K562 (cell line): ENCODE results near the gene GDF11. TPM values are rescaled to one million over a fixed set of nuclear protein-coding genes. Genes with fewer than 3 reads are reported as not detected.

Experiments used
- BRD4 ChIP-seq: fragments of 200-600 bp; sonication (generic); IDR thresholded peaks from 2 replicates; pipeline ENCODE4 v1.6.1; 2017; ENCODE audit warnings: inconsistent platforms
- DACH1 ChIP-seq: fragments of 450-650 bp; IDR thresholded peaks from 2 replicates; pipeline ENCODE4 v1.6.1; 2018; ENCODE audit not compliant: partially characterized antibody
- ESRRA ChIP-seq: fragments of 450-650 bp; IDR thresholded peaks from 2 replicates; pipeline ENCODE4 v1.6.1; 2014; ENCODE audit warnings: low read depth, mild to moderate bottlenecking, moderate library complexity, borderline replicate concordance
- MTA1 ChIP-seq: fragments of 450-650 bp; IDR thresholded peaks from 2 replicates; pipeline ENCODE4 v1.6.1; 2017; ENCODE audit warnings: borderline replicate concordance
- RFX7 ChIP-seq: fragments of 250-450 bp; sonication (Bioruptor Pico); IDR thresholded peaks from 2 replicates; pipeline ENCODE4 v1.5.1; 2021; ENCODE audit warnings: mild to moderate bottlenecking
- SMARCA5 ChIP-seq: fragments of 450-650 bp; IDR thresholded peaks from 2 replicates; pipeline ENCODE4 v1.6.1; 2016
- SNAPC5 ChIP-seq: fragments of 250-450 bp; sonication (Bioruptor Pico); IDR thresholded peaks from 2 replicates; pipeline ENCODE4 v1.8.0; 2021; ENCODE audit warnings: moderate library complexity, mild to moderate bottlenecking, inconsistent platforms
- USF1 ChIP-seq: sonication (generic); formaldehyde crosslinking; IDR thresholded peaks from 2 replicates; pipeline ENCODE4 v1.9.0; 2022; ENCODE audit warnings: mild to moderate bottlenecking, missing genetic modification reagents
- ZFPM2 ChIP-seq: fragments of 250-450 bp; sonication (Bioruptor Pico); IDR thresholded peaks from 2 replicates; pipeline ENCODE4 v1.5.1; 2022; ENCODE audit warnings: mild to moderate bottlenecking
- ZKSCAN8 ChIP-seq: fragments of 200-800 bp; sonication (Bioruptor generic); IDR thresholded peaks from 2 replicates; pipeline ENCODE4 v1.6.1; 2016; ENCODE audit warnings: missing genetic modification characterization, missing compliant biosample characterization
- ZNF174 ChIP-seq: fragments of 250-450 bp; sonication (Bioruptor Pico); IDR thresholded peaks from 2 replicates; pipeline ENCODE4 v1.4.0; 2020; ENCODE audit warnings: mild to moderate bottlenecking
- ZNF197 ChIP-seq: fragments of 200-800 bp; sonication (Bioruptor generic); IDR thresholded peaks from 2 replicates; pipeline ENCODE4 v1.6.1; 2016; ENCODE audit warnings: low read depth, missing genetic modification characterization, missing compliant biosample characterization
- ZNF586 ChIP-seq: fragments of 450-650 bp; formaldehyde crosslinking; conservative IDR thresholded peaks from 2 replicates; pipeline ENCODE4 v1.4.0; 2020; ENCODE audit warnings: mild to moderate bottlenecking, moderate library complexity
- ZNF609 ChIP-seq: sonication (generic); formaldehyde crosslinking; IDR thresholded peaks from 2 replicates; pipeline ENCODE4 v1.8.1; 2023; ENCODE audit warnings: missing genetic modification reagents, mild to moderate bottlenecking, borderline replicate concordance
- ZNF778 ChIP-seq: fragments of 450-650 bp; formaldehyde crosslinking; IDR thresholded peaks from 2 replicates; pipeline ENCODE4 v1.4.0; 2020; ENCODE audit warnings: mild to moderate bottlenecking, moderate library complexity
- polyA plus RNA-seq, 8 experiments: library from polyadenylated mRNA; depleted of rRNA in 4 of 8; stranded (reverse) in 5 of 8; unstranded in 3 of 8; fragments of >200 nt; fragmentation: Nextera tagmentation in 2 of 8; fragmentation: Illumina TruSeq in 1 of 8; extraction: Ambion mirVana in 2 of 8; extraction: Trizol in 1 of 8; gene quantifications; 2 replicates each; pipeline versions ENCODE4 v1.2.1 to v1.2.3, GENCODE V29; 2011 to 2014; ENCODE audit warnings: inconsistent platforms in 1 of 8, missing spikeins in 1 of 8
- total RNA-seq, 7 experiments: library from RNA; depleted of rRNA in 6 of 7; stranded (reverse); fragments of >200 nt in 6 of 7; fragmentation: Illumina TruSeq in 2 of 7; extraction: Trizol in 2 of 7; gene quantifications; 2 replicates each; pipeline versions ENCODE4 v1.2.1 to v1.2.3, GENCODE V29; 2011 to 2021; ENCODE audit warnings: low replicate concordance in 1 of 7
- TF ChIP-seq, protein P1 (sequence below): fragments of 450-650 bp; formaldehyde crosslinking; IDR thresholded peaks from 2 replicates; pipeline ENCODE4 v1.4.0; 2020; ENCODE audit warnings: mild to moderate bottlenecking, moderate library complexity
- TF ChIP-seq, protein P2 (sequence below): fragments of 450-650 bp; IDR thresholded peaks from 2 replicates; pipeline ENCODE4 v1.6.1; 2018; ENCODE audit not compliant: partially characterized antibody

The GDF11 gene
- total and polyA plus RNA-seq, 9 of the 15 experiments (the other 6 are each of a cell fraction or from before 2014, with no cell fraction given), result 1.4 to 15.7 (median 4.8) TPM

DNA sequence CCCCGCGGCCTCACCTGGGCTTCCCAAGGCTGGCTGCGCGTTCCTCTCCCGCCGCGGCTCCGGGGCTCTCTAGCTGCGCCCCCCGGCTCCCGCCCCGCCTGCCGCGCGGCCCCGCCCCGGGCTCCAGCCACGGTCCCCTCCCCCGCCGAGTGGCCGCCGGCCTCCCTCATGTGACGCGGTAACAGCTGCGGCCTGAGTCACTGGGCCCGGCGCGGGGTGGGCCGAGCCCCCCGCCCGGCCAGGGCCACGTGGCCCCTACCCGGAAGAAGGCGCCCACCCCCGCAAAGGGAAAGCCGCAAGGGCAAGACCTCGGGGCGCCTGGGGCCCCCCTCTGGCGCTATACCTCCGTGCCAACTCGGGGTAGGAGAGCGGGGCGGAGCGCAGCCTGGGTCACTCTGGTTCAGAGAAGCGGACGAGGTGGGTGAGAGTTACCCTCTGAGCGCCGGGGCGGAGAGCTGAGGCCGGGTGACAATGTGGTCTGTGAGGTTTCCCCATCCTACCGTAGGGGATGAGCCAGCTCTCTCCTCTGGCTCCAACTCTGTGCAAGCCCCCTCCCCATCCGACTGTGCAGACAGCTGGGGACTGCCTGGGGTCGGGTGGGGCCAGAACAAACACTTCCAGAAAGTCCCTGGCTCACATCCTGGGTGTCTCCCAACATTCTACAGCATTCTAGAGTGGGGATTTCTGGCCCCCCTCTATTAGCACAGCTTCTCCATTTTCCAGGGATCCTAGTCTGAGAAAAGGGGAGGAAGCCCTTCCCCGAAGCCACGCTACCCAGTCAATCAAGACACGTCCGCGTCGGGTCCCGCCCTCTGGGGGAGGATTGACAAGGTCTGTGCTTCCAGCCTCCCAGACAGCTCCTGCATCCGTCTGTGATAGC is 13.7 kb upstream of the GDF11 start, which contains the start of gene CD63 (continued):
- TF ChIP-seq ZNF609 (CRISPR knock-in tag), result no peak
- no peak for TF ChIP-seq ZNF197 (CRISPR knock-in tag)
- TF ChIP-seq DACH1, result peak; percentile 95
- TF ChIP-seq SNAPC5 (CRISPR knock-in tag), result no peak
- no peak for TF ChIP-seq ZFPM2 (CRISPR knock-in tag)
- TF ChIP-seq RFX7 (CRISPR knock-in tag), result no peak
- no peak for TF ChIP-seq ZNF174 (CRISPR knock-in tag)
- TF ChIP-seq ZNF586 (CRISPR knock-in tag), result no peak
- TF ChIP-seq ESRRA, result peak; percentile 78
- no peak; the same call in 1 of the 2 replicates for TF ChIP-seq MTA1
- TF ChIP-seq SMARCA5, result peak; percentile 16; the same call in 1 of the 2 replicates
- no peak for TF ChIP-seq ZNF778 (CRISPR knock-in tag)
- TF ChIP-seq USF1, result peak; percentile 90
- TF ChIP-seq, protein P1, sequence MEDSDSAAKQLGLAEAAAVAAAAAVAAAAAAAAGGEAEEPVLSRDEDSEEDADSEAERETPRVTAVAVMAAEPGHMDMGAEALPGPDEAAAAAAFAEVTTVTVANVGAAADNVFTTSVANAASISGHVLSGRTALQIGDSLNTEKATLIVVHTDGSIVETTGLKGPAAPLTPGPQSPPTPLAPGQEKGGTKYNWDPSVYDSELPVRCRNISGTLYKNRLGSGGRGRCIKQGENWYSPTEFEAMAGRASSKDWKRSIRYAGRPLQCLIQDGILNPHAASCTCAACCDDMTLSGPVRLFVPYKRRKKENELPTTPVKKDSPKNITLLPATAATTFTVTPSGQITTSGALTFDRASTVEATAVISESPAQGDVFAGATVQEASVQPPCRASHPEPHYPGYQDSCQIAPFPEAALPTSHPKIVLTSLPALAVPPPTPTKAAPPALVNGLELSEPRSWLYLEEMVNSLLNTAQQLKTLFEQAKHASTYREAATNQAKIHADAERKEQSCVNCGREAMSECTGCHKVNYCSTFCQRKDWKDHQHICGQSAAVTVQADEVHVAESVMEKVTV (CRISPR knock-in tag), result no peak
- no peak for TF ChIP-seq BRD4
- TF ChIP-seq, protein P2, sequence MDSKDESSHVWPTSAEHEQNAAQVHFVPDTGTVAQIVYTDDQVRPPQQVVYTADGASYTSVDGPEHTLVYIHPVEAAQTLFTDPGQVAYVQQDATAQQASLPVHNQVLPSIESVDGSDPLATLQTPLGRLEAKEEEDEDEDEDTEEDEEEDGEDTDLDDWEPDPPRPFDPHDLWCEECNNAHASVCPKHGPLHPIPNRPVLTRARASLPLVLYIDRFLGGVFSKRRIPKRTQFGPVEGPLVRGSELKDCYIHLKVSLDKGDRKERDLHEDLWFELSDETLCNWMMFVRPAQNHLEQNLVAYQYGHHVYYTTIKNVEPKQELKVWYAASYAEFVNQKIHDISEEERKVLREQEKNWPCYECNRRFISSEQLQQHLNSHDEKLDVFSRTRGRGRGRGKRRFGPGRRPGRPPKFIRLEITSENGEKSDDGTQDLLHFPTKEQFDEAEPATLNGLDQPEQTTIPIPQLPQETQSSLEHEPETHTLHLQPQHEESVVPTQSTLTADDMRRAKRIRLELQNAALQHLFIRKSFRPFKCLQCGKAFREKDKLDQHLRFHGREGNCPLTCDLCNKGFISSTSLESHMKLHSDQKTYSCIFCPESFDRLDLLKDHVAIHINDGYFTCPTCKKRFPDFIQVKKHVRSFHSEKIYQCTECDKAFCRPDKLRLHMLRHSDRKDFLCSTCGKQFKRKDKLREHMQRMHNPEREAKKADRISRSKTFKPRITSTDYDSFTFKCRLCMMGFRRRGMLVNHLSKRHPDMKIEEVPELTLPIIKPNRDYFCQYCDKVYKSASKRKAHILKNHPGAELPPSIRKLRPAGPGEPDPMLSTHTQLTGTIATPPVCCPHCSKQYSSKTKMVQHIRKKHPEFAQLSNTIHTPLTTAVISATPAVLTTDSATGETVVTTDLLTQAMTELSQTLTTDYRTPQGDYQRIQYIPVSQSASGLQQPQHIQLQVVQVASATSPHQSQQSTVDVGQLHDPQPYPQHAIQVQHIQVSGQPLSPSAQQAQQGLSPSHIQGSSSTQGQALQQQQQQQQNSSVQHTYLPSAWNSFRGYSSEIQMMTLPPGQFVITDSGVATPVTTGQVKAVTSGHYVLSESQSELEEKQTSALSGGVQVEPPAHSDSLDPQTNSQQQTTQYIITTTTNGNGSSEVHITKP, result peak; percentile 38
- no peak for TF ChIP-seq ZKSCAN8 (CRISPR knock-in tag)
